NT2/D1 (cell line): Measurements from ENCODE around the gene VRK1.

Experiments
- DNase-seq: peaks from one replicate; pipeline ENCODE4 v3.0.0-alpha.2; 2011; ENCODE audit warnings: low read depth, low spot score
- H3K27me3 ChIP-seq: 2 replicates; pipeline ENCODE4 v1.6.0; 2011; ENCODE audit warnings: mild to moderate bottlenecking; ENCODE audit not compliant: insufficient read length, insufficient read depth
- H3K36me3 ChIP-seq: 2 replicates; pipeline ENCODE4 v1.6.1; 2011; ENCODE audit warnings: mild to moderate bottlenecking, low read length, mixed read lengths; ENCODE audit not compliant: insufficient read depth, insufficient read length
- H3K4me1 ChIP-seq: 2 replicates; pipeline ENCODE4 v1.5.1; 2011; ENCODE audit not compliant: insufficient read depth, insufficient read length
- H3K4me3 ChIP-seq: 2 replicates; pipeline ENCODE4 v1.5.1; 2011; ENCODE audit warnings: low read depth; ENCODE audit not compliant: insufficient read length
- H3K9ac ChIP-seq: 2 replicates; pipeline ENCODE4 v1.6.0; 2011; ENCODE audit warnings: low read depth; ENCODE audit not compliant: insufficient read length
- H3K9me3 ChIP-seq: 2 replicates; pipeline ENCODE4 v1.5.1; 2011; ENCODE audit warnings: mild to moderate bottlenecking, low read length; ENCODE audit not compliant: insufficient read depth
- SUZ12 ChIP-seq: IDR thresholded peaks from 2 replicates; pipeline ENCODE4 v1.6.1; 2011; ENCODE audit not compliant: insufficient read length, insufficient read depth; ENCODE audit errors: extremely low read depth
- YY1 ChIP-seq: IDR thresholded peaks from 2 replicates; pipeline ENCODE4 v1.6.1; 2011; ENCODE audit not compliant: insufficient read length, insufficient read depth
- ZNF274 ChIP-seq: IDR thresholded peaks from 2 replicates; pipeline ENCODE4 v1.6.1; 2011; ENCODE audit warnings: mild to moderate bottlenecking, low read depth, low read length

VRK1 gene

GRCh38 chr14:96895658-96896271, 98.6 kb downstream of the VRK1 start:
- no peak for TF ChIP-seq SUZ12
- no peak for TF ChIP-seq YY1
- no peak for TF ChIP-seq ZNF274
- DNase-seq = no peak
- Histone ChIP-seq H3K27me3 (no peaks in the 10 kb centered on the region), H3K9ac (no peak overlapping the region), H3K4me3 (no peak overlapping the region), H3K9me3 (no peaks in the 10 kb centered on the region), H3K36me3 (peaks cover 3% of the 10 kb centered on the region), H3K4me1 (no peaks in the 10 kb centered on the region)

- Histone ChIP-seq H3K4me1 (no peaks in the 10 kb centered on the region), H3K9ac (no peak overlapping the region), H3K36me3 (peaks cover 3% of the 10 kb centered on the region), H3K27me3 (no peaks in the 10 kb centered on the region), H3K4me3 (no peak overlapping the region), H3K9me3 (no peaks in the 10 kb centered on the region)
- TF ChIP-seq YY1 (no peak), ZNF274 (no peak), SUZ12 (no peak)
- DNase-seq = no peak
These were observed 100.0 kb downstream of the VRK1 start for GRCh38 chr14:96897184-96897583.

GRCh38 chr14:96901227-96901626, 104.0 kb downstream of the VRK1 start:
- no peak overlapping the region for H3K9ac ChIP-seq
- no peaks in the 10 kb centered on the region for H3K27me3 ChIP-seq
- H3K4me1 ChIP-seq = no peaks in the 10 kb centered on the region
- TF ChIP-seq SUZ12 (no peak), YY1 (no peak), ZNF274 (no peak)
- no peak overlapping the region for H3K4me3 ChIP-seq
- H3K36me3 ChIP-seq = peaks cover 3% of the 10 kb centered on the region
- DNase-seq = no peak
- H3K9me3 ChIP-seq = no peaks in the 10 kb centered on the region

- Histone ChIP-seq H3K9me3 (no peaks in the 10 kb centered on the region), H3K4me3 (no peak overlapping the region), H3K36me3 (peaks cover 2% of the 10 kb centered on the region), H3K27me3 (no peaks in the 10 kb centered on the region), H3K9ac (no peak overlapping the region), H3K4me1 (no peaks in the 10 kb centered on the region)
- no peak for DNase-seq
- TF ChIP-seq YY1 (no peak), SUZ12 (no peak), ZNF274 (no peak)
These were observed 104.8 kb downstream of the VRK1 start for GRCh38 chr14:96902004-96902403.

GRCh38 chr14:96903444-96904023, 106.4 kb downstream of the VRK1 start:
- Histone ChIP-seq H3K27me3 (no peaks in the 10 kb centered on the region), H3K4me3 (no peak overlapping the region), H3K9ac (no peak overlapping the region), H3K36me3 (peaks cover 2% of the 10 kb centered on the region), H3K9me3 (no peaks in the 10 kb centered on the region), H3K4me1 (no peaks in the 10 kb centered on the region)
- no peak for DNase-seq
- TF ChIP-seq YY1 = no peak

GRCh38 chr14:96904201-96904600, 107.0 kb downstream of the VRK1 start:
- no peak overlapping the region for H3K4me3 ChIP-seq
- no peaks in the 10 kb centered on the region for H3K27me3 ChIP-seq
- H3K36me3 ChIP-seq = peaks cover 2% of the 10 kb centered on the region
- 0 out of 2 replicates have a peak, but pooled peaks cover under 1% of the 10 kb centered on the region for H3K9me3 ChIP-seq
- no peak for TF ChIP-seq YY1
- H3K9ac ChIP-seq = no peak overlapping the region
- DNase-seq = no peak
- H3K4me1 ChIP-seq = no peaks in the 10 kb centered on the region

GRCh38 chr14:96905065-96905464, 107.9 kb downstream of the VRK1 start:
- no peak overlapping the region for H3K9ac ChIP-seq
- no peak for TF ChIP-seq YY1
- no peak for TF ChIP-seq ZNF274
- TF ChIP-seq SUZ12 = no peak
- no peak overlapping the region for H3K4me3 ChIP-seq
- H3K27me3 ChIP-seq = no peaks in the 10 kb centered on the region
- no peak for DNase-seq
- peaks cover 9% of the 10 kb centered on the region for H3K9me3 ChIP-seq
- H3K36me3 ChIP-seq = peaks cover 2% of the 10 kb centered on the region
- H3K4me1 ChIP-seq = no peaks in the 10 kb centered on the region
